Fibroblast of lung (primary cell): ENCODE data around the gene PCDHGA4. TPM values are rescaled to one million over a fixed set of nuclear protein-coding genes. Genes with fewer than 3 reads are reported as not detected.

Experiments used
- DNase-seq, 2 donors: peaks; one replicate each; pipeline versions ENCODE4 v3.0.0 to v3.0.0-alpha.2; 2010; ENCODE audit warnings: low read depth in 2 of 2
- H2AFZ ChIP-seq: 2 replicates; pipeline ENCODE4 v1.5.1; 2012; ENCODE audit warnings: low read length, control low read depth, inconsistent platforms
- H3K27ac ChIP-seq: 2 replicates; pipeline ENCODE4 v1.5.1; 2011; ENCODE audit warnings: low read length, control low read depth; ENCODE audit not compliant: insufficient read depth
- H3K27me3 ChIP-seq: 2 replicates; pipeline ENCODE4 v1.5.1; 2011; ENCODE audit warnings: mild to moderate bottlenecking, low read length; ENCODE audit not compliant: control insufficient read depth, insufficient read depth
- H3K36me3 ChIP-seq: 2 replicates; pipeline ENCODE4 v1.5.1; 2011; ENCODE audit warnings: low read length; ENCODE audit not compliant: control insufficient read depth, insufficient read depth
- H3K4me1 ChIP-seq: 2 replicates; pipeline ENCODE4 v1.5.1; 2011; ENCODE audit warnings: low read length; ENCODE audit not compliant: control insufficient read depth, insufficient read depth; ENCODE audit errors: extremely low read depth
- H3K4me2 ChIP-seq: 2 replicates; pipeline ENCODE4 v1.5.1; 2011; ENCODE audit warnings: low read length, control low read depth; ENCODE audit not compliant: insufficient read depth; ENCODE audit errors: extremely low read depth
- H3K4me3 ChIP-seq, 4 experiments: fragments of 200-600 bp in 1 of 4; sonication (generic) in 1 of 4; replicated peaks in 1 of 4; 2 replicates each; pipeline ENCODE4 v1.5.1; 2011 to 2016; ENCODE audit warnings: low read length in 4 of 4, low read depth in 3 of 4, mild to moderate bottlenecking in 3 of 4, control low read depth in 2 of 4, inconsistent platforms in 1 of 4, mixed read lengths in 1 of 4; ENCODE audit not compliant: insufficient read depth in 1 of 4; ENCODE audit errors: control extremely low read depth in 1 of 4
- H3K79me2 ChIP-seq: 2 replicates; pipeline ENCODE4 v1.5.1; 2012; ENCODE audit warnings: mild to moderate bottlenecking, low read length, inconsistent platforms; ENCODE audit not compliant: control insufficient read depth, insufficient read depth
- H3K9ac ChIP-seq: 2 replicates; pipeline ENCODE4 v1.5.1; 2011; ENCODE audit warnings: mild to moderate bottlenecking, low read length, control low read depth; ENCODE audit not compliant: insufficient read depth
- H3K9me3 ChIP-seq: 2 replicates; pipeline ENCODE4 v1.5.1; 2012; ENCODE audit warnings: low read depth, low read length; ENCODE audit not compliant: control insufficient read depth, insufficient read depth
- H4K20me1 ChIP-seq: 2 replicates; pipeline ENCODE4 v1.5.1; 2011; ENCODE audit warnings: low read length; ENCODE audit not compliant: control insufficient read depth, insufficient read depth; ENCODE audit errors: extremely low read depth
- CTCF ChIP-seq, 2 donors: IDR thresholded peaks in 1 of 2; conservative IDR thresholded peaks in 1 of 2; 1 replicate in 1 of 2; 2 replicates in 1 of 2; pipeline ENCODE4 v1.5.1; 2011 to 2012; ENCODE audit warnings: low read length in 2 of 2, control low read depth in 1 of 2, inconsistent platforms in 1 of 2, low read depth in 1 of 2, mild to moderate bottlenecking in 1 of 2
- EZH2 ChIP-seq: IDR thresholded peaks from 2 replicates; pipeline ENCODE4 v1.5.1; 2012; ENCODE audit warnings: low read length, control low read depth, mild to moderate bottlenecking; ENCODE audit errors: missing control alignments
- polyA plus RNA-seq, 2 donors: library from polyadenylated mRNA; depleted of rRNA in 1 of 2; stranded (reverse) in 1 of 2; unstranded in 1 of 2; fragments of >200 nt; gene quantifications; 2 replicates each; pipeline ENCODE4 v1.2.1, GENCODE V29; 2011 to 2012; ENCODE audit warnings: missing spikeins in 1 of 2
- total RNA-seq: library from RNA; depleted of rRNA; stranded (reverse); fragments of >200 nt; gene quantifications from 2 replicates; pipeline ENCODE4 v1.2.1, GENCODE V29; 2014

The PCDHGA4 gene
- total and polyA plus RNA-seq, 2 donors (not counting 1 experiment from before 2014, with no cell fraction given) = 6.4 to 7.6 TPM

- peaks cover 5% of the 10 kb centered on the region for H3K36me3 ChIP-seq
- H2AFZ ChIP-seq = no peak overlapping the region
- no peaks in the 10 kb centered on the region for H3K27me3 ChIP-seq
- no peak overlapping the region for H3K9ac ChIP-seq
- no peaks in the 10 kb centered on the region for H3K4me1 ChIP-seq
- no peak overlapping the region for H3K4me3 ChIP-seq
- TF ChIP-seq EZH2 (no peak), CTCF (conservative IDR thresholded peaks at IDR 0.05 in 1 of 2, IDR thresholded peaks at IDR 0.05 in 1 of 2; ENCODE audit: low read depth in 1 of 2, low read length in 2 of 2) (no peak)
- no peak for DNase-seq
- peaks cover 12% of the 10 kb centered on the region for H3K9me3 ChIP-seq
- no peak overlapping the region for H3K27ac ChIP-seq
- peaks cover 23% of the 10 kb centered on the region for H3K79me2 ChIP-seq
- no peak overlapping the region for H3K4me2 ChIP-seq
- no peaks in the 10 kb centered on the region for H4K20me1 ChIP-seq
These were observed 32.6 kb upstream of the PCDHGA4 start for GRCh38 chr5:141322261-141322660.

- peak; percentile 77 to 78 for DNase-seq
- peak overlapping the region; percentile 24 to 80 (median 54) for H3K4me3 ChIP-seq
- no peaks in the 10 kb centered on the region for H3K36me3 ChIP-seq
- H3K4me2 ChIP-seq = peak overlapping the region; percentile 73
- peak overlapping the region; percentile 41 for H3K9ac ChIP-seq
- no peaks in the 10 kb centered on the region for H3K4me1 ChIP-seq
- no peaks in the 10 kb centered on the region for H3K79me2 ChIP-seq
- TF ChIP-seq CTCF (conservative IDR thresholded peaks at IDR 0.05 in 1 of 2, IDR thresholded peaks at IDR 0.05 in 1 of 2; ENCODE audit: low read depth in 1 of 2, low read length in 2 of 2) (peak; percentile 77 to 80), EZH2 (no peak)
- H2AFZ ChIP-seq = peak overlapping the region; percentile 75
- H4K20me1 ChIP-seq = no peaks in the 10 kb centered on the region
- peak overlapping the region; percentile 13 for H3K27ac ChIP-seq
- H3K9me3 ChIP-seq = no peaks in the 10 kb centered on the region
- H3K27me3 ChIP-seq = no peaks in the 10 kb centered on the region
These were observed 28.6 kb upstream of the PCDHGA4 start for GRCh38 chr5:141326088-141326854.

- no peak overlapping the region for H3K27ac ChIP-seq
- TF ChIP-seq EZH2 = no peak
These were observed 26.6 kb upstream of the PCDHGA4 start for GRCh38 chr5:141328231-141328630.

More at GRCh38 chr5:141328231-141328630, 26.6 kb upstream of the PCDHGA4 start:
- H2AFZ ChIP-seq = no peak overlapping the region
- H3K27me3 ChIP-seq = no peaks in the 10 kb centered on the region
- H3K4me1 ChIP-seq = no peaks in the 10 kb centered on the region
- DNase-seq = no peak
- H3K36me3 ChIP-seq = no peaks in the 10 kb centered on the region
- H3K4me2 ChIP-seq = no peak overlapping the region
- H3K9ac ChIP-seq = no peak overlapping the region
- H3K9me3 ChIP-seq = no peaks in the 10 kb centered on the region
- no peaks in the 10 kb centered on the region for H3K79me2 ChIP-seq
- no peak overlapping the region for H3K4me3 ChIP-seq
- H4K20me1 ChIP-seq = no peaks in the 10 kb centered on the region
